NCI-H2227 (cell line): ENCODE data around the gene RPUSD3.
"Not testable (repeated sequence)": the region's sequence is repeated elsewhere in the genome, so short reads cannot be mapped to it uniquely, and the experiment has no call there.

ENCODE experiments used
- DNase-seq: peaks from one replicate; lab custom pipeline; 2025; ENCODE audit not compliant: unreplicated experiment; lab: John Stamatoyannopoulos, UW

Gene RPUSD3, protein sequence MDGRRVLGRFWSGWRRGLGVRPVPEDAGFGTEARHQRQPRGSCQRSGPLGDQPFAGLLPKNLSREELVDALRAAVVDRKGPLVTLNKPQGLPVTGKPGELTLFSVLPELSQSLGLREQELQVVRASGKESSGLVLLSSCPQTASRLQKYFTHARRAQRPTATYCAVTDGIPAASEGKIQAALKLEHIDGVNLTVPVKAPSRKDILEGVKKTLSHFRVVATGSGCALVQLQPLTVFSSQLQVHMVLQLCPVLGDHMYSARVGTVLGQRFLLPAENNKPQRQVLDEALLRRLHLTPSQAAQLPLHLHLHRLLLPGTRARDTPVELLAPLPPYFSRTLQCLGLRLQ

DNA sequence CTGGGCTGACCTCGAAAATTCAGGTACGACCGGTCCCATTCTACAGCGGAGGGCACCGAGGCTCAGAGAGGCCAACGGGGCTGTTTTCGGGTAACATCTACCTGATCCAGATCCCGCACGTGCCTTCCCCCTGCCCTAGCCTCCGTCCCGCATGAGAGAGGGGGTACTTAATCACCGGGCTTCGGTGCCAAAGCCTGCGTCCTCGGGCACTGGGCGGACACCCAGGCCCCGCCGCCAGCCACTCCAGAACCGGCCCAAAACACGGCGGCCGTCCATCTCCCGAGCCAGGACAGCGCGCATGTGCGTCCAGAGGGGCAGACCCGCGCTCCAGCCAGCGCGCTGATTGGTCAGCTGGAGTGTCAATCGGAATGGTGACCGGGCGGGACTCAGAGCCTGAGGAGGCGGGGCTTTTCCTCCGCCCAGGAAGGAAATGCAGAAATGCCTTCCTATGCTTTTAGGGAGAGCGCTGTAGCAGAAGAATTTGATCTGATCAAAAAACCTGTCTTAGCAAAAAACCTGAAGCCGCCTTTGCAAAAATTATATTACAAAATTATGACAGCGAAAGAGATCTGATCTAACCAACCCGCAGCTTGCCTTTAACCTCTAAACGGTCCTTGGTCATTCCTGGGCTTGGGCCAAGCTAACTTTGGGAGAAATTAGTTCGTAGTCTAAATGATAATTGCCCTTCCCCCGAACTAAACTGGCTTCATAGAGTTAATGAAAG is at the start of gene RPUSD3:
Gene RPUSD3, minus strand, starts transcription at position 294 of the 724 bp plus-strand sequence. Its CDS starts 18 bp downstream, at position 276.
- DNase-seq: peak; percentile 96

DNA sequence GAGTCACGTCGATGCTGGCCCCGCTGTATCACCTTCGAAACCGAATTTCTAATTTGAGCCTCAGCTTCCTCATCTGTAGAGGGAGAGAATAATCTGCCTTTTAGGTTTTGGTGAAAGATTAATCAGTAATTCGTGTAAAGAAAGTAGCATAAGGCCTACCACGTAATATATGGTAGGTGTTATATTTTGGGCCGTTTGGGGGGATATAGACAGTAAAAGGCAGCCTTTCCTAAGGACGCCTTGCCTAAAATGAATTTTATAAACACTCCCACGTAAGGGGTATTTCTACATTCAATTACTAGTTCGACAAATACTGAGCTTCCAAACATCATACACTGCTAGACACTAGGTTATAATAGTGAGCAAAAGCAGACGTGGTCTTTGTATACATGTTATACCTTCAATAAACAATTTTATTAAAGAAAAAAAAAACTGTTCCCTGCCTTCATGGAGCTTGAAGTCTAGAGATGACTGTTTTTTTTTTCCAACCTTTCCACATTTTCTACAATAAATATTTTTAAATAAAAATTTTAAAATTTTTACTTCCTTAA is 47.3 kb upstream of the RPUSD3 start:
- no peak for DNase-seq

DNA sequence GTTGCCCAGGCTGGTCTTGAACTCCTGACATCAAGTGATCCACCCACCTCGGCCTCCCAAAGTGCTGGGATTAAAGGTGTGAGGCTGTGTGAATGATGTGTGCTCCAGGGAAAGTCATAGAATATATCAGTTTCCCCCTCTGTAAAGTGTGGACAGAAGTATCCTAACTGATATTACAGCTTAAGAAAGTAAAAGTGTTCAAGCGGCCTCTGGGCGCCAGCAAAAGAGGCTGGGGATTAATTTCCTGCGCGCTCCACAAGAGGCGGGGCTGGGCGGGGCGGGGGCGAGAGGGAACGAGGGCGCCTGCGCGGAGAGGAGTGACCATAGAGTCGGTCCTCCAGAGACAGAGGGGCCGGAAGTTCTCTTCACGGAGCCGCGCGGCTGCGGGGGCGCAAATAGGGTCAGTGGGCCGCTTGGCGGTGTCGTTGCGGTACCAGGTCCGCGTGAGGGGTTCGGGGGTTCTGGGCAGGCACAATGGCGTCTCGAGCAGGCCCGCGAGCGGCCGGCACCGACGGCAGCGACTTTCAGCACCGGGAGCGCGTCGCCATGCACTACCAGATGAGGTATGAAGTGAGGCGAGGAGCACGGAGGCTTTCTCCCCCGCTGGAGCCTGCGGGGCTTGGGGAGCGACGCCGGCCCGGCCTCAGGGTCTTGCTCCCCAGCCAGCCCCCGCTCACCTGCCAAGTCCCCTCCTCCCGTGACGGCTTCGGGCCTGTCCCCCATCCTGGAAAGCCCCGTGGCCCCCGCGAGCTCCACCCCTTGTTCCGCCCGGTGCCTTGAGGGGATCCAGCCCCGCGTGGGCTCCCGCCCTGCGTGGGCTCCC is 46.7 kb upstream of the RPUSD3 start, which contains the start of gene JAGN1:
Gene JAGN1, plus strand, starts transcription at position 362 of the 823 bp plus-strand sequence. Its CDS starts 113 bp downstream, at position 475.
- DNase-seq: peak; percentile 85

DNA sequence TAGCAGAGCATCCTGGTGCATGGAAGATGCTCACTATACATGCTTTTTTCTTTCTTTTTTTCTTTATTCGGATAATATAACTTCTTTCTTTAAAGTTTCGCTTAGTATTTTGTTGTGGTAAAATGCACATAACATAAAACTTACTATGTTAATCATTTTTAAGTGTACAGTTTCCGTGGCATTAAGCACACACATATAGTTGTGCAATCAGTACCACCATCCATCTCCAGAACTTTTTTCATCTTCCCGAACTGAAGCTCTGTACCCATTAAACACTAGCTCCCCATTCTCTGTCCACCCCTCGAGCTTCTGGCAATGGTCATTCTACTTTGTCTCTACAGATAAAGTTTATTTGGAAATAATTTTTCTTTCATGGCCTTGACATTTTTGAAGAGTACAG is 45.6 kb upstream of the RPUSD3 start:
- DNase-seq: no peak

DNA sequence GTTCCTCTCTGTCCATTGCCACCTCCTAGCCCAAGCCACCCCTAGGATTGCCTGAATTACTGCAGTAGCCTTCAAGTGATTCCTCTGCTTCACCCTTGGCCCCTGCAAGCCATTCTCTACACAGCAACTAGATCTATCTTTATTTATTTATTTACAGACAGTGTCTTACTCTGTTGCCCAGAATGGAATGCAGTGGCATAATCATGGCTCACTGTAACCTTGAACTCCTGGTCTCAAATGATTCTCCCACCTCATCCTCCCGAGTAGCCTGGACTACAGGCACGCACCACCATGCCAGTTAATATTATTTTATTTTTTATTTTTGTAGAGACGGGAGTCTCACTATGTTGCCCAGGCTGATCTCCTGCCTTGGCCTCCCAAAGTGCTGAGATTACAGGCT is 44.7 kb upstream of the RPUSD3 start:
- no peak for DNase-seq

DNA sequence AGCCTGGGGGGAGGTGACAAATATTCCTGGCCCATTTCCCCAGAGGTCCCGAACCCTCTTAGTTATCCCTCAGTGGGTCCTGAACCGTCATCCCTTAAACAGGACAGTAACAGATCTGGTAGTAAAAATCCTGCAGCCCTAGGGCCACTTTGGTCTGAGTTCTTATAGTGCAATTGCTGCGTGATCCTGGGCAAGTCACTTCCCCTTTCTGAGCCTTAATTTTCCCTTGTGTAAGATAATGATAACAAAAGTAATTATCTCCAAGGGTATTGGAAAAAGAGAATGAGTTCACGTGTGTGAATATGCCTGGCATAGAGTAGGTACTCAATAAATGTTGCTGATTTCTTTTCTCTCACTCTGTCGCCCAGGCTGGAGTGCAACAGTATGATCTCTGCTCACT is 43.7 kb upstream of the RPUSD3 start:
- no peak for DNase-seq

DNA sequence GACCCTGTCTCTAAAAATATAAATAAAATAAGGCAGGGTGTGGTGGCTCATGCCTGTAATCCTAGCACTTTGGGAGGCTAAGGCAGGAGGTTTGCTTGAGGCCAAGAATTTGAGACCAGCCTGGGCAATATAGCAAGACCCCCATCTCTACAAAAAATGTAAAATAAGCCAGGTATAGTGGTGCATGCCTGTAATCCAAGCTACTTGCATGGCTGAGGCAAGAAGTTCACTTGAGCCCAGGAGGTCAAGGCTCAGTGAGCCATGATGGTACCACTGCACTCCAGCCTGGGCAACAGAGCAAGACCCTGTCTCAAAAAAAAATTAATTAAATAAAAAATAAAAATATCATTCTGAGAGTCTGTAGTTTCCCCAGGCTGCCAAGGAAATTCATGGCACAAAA is 42.5 kb upstream of the RPUSD3 start:
- DNase-seq: no peak

DNA sequence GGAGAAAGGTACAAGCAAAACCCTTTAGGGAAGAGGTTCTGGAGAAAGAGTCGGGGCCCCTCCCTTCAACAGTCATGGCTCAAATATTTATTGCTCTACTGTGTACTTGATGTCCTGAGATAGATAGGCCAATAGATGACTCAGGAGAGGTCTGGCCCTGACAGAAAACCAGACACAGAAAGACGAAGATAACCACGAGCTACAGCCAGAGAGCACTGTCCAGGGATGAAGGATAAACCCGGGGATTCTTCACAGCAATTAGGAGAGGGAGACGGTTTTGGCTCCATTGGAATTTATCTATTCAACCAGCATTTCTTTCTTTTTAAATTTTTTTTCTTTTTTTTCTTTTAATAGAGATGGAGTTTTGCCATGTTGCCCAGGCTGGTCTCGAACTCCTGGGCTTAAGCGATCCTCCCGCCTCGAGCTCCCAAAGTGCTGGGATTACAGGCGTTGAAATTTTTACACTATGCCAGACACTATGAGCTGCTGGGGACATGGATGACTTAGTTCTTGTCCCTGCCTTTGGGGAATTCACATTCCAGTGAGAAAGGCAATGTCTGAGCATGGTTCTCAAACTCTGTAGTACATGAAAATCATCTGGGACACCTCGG is 40.9 kb upstream of the RPUSD3 start:
- no peak for DNase-seq

DNA sequence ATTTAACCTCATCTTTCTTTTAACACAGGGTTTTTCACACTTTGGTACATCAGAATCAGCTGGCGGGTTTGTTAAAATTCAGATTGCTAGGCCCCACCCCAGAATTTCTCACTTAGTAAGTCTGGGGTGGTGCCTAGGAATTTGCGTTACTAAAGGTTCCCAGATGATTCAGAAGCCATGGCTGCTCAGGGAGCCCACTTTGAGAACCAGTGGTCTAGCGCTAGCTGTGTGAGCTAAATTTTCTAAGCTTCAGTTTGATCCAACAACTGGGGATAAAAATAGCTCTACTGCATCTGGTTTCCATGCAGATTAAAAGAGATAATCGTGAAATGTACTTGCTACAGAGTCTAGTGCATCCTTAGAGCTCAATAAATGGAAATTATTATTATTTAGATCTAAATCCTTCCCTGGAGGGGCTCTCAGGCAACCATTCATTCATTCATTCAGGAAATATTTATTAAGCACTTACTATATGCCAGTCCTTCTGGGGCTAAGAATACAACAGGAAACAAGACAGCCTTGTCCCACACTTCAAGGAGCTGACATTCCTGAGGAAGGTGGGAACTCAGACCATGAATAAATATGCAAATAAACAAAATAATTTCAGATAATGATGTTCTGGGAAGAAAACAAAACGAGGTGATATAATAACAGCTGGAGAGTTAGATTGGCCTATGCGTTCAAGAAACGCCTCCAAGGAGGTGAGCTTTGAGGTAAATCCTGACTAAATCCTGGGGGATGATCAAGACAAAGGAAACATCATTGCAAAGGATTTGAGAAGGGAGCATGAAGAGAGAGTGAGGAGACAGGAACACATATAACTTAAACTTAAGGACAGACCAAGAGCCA is 40.1 kb upstream of the RPUSD3 start:
- DNase-seq: no peak

DNA sequence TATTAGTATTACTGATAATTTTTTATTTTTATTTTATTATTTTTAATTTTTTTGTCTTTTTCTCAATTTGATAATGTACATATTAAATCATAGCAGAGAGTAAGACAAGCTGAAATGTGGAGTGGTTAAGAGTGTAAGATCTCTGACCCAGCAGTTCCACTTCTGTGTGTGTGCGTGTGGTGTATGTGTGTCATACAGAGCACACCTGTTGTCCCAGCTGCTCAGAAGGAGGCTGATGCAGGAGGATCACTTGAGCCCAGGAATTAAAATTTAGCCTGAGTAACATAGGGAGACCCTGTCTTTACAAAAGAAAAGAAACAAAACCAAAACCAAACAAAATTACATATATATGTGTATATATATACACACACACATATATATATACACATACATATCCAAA is 37.6 kb upstream of the RPUSD3 start:
- no peak for DNase-seq

DNA sequence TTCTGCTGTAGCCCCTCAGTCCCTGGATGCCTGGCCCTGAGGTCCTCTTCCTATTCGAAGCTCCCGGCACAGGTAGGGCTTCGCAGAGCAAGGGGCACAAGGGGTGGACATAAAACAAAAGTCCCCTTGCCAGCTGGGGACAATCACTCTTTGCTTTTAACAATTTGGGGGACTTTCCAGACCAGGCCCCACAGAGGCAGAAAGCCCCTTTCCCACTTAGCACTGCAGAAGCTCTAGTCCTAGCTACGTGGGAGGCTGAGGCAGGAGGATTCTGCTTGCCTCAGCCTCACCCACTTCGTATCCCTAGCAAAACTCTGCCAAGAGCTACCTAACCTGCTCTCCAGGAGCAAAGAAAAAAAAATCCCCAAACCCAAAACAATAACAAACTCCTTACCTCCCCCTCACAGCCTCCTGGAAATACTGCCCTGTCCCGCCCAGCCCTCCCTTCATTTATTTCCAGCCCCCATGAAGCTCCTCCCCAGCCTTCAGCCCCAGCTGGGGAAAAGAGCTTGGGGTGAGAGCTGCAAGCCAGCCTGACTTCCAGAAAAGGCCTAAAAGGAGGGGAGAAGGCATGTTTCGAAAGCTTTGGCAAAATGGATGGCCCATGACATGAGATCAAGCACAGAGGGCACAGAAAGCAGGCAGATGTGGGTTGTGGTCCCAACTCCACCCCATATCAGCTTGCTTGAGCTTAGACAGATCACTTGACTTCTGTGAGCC is 36.2 kb upstream of the RPUSD3 start, which contains the start of gene CIDEC:
Gene CIDEC, minus strand, starts transcription at position 424 of the 720 bp plus-strand sequence. CDS start 1,767 bp downstream, outside the sequence.
- no peak for DNase-seq

DNA sequence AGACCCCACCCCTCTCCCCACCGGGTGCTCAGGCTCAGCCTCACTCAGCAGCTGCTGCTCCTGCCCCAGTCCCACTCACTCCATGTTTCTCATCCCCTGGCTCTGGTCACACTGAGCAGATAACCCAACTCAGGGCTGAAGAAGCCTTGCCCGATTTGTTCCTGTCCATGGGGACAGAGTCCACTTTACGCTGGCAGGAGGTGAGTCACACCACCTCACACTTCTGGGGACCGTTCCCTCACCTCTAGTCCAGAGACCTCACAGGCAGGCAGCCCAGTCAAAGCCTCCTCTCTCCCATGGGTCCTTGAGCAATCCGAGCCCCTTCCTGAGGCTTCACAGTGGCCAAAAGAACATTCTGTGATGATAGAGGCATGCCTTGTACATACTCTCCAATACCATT is 34.9 kb upstream of the RPUSD3 start:
- no peak for DNase-seq

DNA sequence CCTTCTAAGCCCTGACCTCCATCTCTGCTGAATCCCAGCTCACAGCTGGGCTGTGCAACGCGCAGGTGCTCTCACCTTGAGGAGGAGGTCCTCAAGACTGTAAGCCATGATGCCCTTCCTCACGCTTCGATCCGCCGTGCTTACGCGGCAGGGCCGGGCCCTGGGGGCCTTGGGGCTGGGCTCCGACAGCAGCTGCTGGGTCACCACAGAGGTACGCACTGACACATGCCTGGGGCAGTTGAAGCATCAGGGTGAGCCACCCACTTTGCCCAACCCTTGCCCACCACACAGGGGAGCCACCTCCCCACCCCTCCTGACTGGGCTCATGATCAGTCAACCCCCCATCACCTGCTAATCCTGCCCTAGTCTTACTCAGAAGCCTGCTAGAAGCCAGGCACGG is 33.2 kb upstream of the RPUSD3 start:
- no peak for DNase-seq

DNA sequence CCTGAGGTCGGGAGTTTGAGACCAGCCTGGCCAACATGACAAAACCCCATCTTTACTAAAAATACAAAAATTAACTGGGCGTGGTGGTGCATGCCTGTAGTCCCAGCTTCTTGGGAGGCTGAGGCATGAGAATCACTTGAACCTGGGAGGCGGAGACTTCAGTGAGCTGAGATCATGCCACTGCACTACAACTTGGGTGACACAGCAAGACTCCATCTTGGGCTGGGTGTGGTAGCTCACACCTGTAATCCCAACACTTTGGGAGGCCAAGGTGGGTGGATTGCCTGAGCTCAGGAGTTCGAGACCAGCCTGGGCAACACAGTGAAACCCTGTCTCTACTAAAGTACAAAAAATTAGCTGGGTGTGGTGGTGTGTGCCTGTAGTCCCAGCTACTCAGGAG is 32.4 kb upstream of the RPUSD3 start:
- not testable (repeated sequence) for DNase-seq

DNA sequence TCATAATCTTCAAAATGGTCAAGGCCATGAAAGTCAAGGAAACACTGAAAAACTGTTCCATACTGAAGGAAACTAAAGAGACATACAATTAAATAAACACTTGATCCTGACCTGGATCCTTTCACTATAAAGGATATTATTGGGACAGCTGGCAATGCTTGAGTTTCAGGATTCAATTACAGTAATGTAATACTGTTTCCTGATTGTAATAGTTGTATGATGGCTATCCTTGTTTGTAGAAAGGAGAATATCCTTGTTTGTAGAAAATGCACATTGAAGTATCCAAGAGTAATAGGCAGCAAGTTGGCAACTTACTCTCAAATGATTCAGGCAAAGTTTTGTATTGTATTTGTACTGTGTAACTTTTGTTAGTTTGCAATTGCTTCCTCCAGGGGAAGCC is 31.6 kb upstream of the RPUSD3 start:
- peak; percentile 36 for DNase-seq

DNA sequence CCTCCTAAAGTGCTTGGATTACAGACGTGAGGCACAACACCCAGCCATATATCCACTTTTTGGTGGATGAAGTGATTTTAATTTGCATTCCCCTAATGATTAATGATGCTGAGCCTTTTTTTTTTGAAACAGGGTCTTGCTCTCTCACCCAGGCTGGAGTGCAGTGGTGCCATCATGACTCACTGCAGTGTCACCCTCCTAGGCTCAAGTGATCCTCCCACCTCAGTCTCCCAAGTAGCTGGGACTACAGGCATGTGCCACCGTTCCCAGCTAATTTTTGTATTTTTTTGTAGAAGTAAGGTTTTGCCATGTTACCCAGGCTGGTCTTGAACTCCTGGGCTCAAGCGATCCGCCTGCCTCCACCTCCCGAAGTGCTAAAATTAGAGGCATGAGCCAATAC is 28.3 kb upstream of the RPUSD3 start:
- not testable (repeated sequence) for DNase-seq

DNA sequence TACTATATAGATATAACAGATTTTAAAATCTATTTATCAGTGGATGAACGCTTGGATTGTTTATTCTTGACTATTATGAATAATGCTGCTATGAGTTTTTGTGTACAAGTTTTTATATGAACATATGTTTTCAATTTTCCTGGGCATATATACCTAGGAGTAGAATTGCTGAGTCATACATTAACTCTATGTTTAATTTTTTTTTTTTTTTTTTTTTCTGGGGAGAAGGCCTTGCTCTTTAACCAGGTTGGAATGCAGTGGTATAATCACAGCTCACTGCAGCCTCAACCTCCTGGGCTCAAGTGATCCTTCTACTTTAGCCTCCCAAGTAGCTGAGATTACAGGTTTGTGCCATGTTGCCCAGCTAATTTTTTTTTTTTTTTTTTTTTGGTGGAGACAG is 27.2 kb upstream of the RPUSD3 start:
- no peak for DNase-seq

DNA sequence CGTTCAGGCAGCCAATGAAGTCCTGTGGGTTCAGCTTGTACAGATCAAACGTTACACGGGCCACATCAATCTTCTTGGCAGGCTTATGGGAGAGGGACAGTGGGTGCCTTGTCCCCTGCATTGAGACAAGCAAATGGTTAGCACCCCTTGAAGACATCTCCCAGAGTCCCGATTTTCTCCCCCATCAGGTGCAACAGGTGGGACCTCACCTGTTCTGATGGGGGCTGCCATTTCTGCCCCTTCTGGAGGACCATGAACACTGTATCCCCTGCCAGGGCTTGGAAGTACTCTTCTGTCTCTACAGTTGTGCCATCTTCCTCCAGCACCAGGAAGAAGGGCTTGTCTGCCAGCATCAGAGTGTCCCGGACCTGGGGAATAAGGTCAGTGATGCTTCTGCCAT is 26.1 kb upstream of the RPUSD3 start:
- no peak for DNase-seq

DNA sequence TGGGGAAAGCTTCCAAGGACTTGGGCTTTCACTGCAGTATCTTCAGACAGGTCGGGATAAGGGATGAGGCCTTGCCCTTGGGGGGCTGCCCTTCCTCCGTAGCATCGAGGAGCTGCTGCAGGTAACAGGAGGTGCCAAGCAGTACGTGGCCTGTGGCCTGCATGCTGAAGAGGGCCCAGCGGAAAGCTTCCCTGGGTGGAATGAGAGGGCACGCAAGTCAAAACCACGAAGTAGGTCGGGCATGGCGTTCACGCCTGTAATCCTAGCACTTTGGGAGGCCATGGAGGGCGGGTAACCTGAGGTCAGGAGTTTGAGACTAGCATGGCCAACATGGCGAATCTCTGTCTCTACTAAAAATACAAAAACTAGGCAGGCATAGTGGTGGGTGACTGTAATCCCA is 23.3 kb upstream of the RPUSD3 start:
- DNase-seq: no peak
